Ishikawa (cell line): Measurements from ENCODE around the gene SLC25A48.

Experiments
- CEBPB ChIP-seq: IDR thresholded peaks from 2 replicates; pipeline ENCODE4 v1.6.1; 2012
- CREB1 ChIP-seq: IDR thresholded peaks from 2 replicates; pipeline ENCODE4 v1.6.1; 2012; ENCODE audit warnings: low read depth
- EGR1 ChIP-seq: IDR thresholded peaks from 2 replicates; pipeline ENCODE4 v1.6.1; 2012
- EP300 ChIP-seq: IDR thresholded peaks from 2 replicates; pipeline ENCODE4 v1.6.1; 2012; ENCODE audit warnings: borderline replicate concordance
- FOXM1 ChIP-seq: IDR thresholded peaks from 2 replicates; pipeline ENCODE4 v1.6.1; 2012; ENCODE audit warnings: low read depth, borderline replicate concordance
- RAD21 ChIP-seq: IDR thresholded peaks from 2 replicates; pipeline ENCODE4 v1.6.1; 2012; ENCODE audit warnings: low read depth
- TAF1 ChIP-seq: IDR thresholded peaks from 2 replicates; pipeline ENCODE4 v1.6.1; 2012; ENCODE audit warnings: low read depth, mild to moderate bottlenecking
- TCF12 ChIP-seq: IDR thresholded peaks from 2 replicates; pipeline ENCODE4 v1.6.1; 2012; ENCODE audit warnings: low read depth
- TEAD4 ChIP-seq: IDR thresholded peaks from 2 replicates; pipeline ENCODE4 v1.6.1; 2012
- YY1 ChIP-seq: IDR thresholded peaks from 2 replicates; pipeline ENCODE4 v1.6.1; 2012; ENCODE audit warnings: low read depth
- TF ChIP-seq, protein P1 (sequence below): IDR thresholded peaks from 2 replicates; pipeline ENCODE4 v1.6.1; 2012
- TF ChIP-seq, protein P2 (sequence below): IDR thresholded peaks from 2 replicates; pipeline ENCODE4 v1.6.1; 2012; ENCODE audit warnings: low read depth, mild to moderate bottlenecking

DNA sequence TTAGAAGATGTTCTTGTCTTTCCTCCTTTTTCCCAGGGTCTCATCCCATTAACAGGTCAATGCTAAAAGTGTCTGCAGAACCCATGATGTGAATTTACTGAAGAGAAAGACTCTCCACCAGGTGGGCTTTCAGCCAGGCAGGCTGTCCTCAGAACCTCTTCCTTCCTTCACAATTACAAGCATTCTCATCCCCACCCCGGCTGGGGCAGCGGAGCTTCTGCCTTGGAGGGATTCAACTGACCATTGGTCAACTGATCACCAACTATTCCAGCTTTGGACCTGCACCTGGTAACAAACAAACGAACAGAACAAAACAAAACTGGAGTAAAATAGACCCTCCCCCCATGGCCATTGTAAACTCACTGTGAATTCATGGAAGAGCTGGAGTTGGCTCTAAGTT is 48.6 kb downstream of the SLC25A48 start:
- TF ChIP-seq TAF1 (no peak), EP300 (no peak), TCF12 (no peak), CEBPB (no peak), TEAD4 (no peak), CREB1 (no peak), FOXM1 (no peak), YY1 (no peak), EGR1 (no peak), RAD21 (no peak)
- TF ChIP-seq, protein P1, sequence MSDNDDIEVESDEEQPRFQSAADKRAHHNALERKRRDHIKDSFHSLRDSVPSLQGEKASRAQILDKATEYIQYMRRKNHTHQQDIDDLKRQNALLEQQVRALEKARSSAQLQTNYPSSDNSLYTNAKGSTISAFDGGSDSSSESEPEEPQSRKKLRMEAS: no peak
- TF ChIP-seq, protein P2, sequence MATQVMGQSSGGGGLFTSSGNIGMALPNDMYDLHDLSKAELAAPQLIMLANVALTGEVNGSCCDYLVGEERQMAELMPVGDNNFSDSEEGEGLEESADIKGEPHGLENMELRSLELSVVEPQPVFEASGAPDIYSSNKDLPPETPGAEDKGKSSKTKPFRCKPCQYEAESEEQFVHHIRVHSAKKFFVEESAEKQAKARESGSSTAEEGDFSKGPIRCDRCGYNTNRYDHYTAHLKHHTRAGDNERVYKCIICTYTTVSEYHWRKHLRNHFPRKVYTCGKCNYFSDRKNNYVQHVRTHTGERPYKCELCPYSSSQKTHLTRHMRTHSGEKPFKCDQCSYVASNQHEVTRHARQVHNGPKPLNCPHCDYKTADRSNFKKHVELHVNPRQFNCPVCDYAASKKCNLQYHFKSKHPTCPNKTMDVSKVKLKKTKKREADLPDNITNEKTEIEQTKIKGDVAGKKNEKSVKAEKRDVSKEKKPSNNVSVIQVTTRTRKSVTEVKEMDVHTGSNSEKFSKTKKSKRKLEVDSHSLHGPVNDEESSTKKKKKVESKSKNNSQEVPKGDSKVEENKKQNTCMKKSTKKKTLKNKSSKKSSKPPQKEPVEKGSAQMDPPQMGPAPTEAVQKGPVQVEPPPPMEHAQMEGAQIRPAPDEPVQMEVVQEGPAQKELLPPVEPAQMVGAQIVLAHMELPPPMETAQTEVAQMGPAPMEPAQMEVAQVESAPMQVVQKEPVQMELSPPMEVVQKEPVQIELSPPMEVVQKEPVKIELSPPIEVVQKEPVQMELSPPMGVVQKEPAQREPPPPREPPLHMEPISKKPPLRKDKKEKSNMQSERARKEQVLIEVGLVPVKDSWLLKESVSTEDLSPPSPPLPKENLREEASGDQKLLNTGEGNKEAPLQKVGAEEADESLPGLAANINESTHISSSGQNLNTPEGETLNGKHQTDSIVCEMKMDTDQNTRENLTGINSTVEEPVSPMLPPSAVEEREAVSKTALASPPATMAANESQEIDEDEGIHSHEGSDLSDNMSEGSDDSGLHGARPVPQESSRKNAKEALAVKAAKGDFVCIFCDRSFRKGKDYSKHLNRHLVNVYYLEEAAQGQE: no peak
